Transverse colon (tissue), 4 donors: ENCODE results near the gene KIF25. TPM values are rescaled to one million over a fixed set of nuclear protein-coding genes. Genes with fewer than 3 reads are reported as not detected.

Experiments
- DNase-seq: peaks from one replicate; pipeline ENCODE4 v3.0.0-alpha.2; 2019
- H3K27ac ChIP-seq, 4 donors: fragments of 200-600 bp; sonication (generic); 2 replicates each; pipeline ENCODE4 v1.5.1; 2016 to 2018; ENCODE audit warnings: inconsistent platforms in 4 of 4
- H3K27me3 ChIP-seq: fragments of 200-600 bp; sonication (generic); 2 replicates; pipeline ENCODE4 v1.5.1; 2017; ENCODE audit warnings: inconsistent platforms
- H3K36me3 ChIP-seq, 4 donors: fragments of 200-600 bp; sonication (generic); 2 replicates each; pipeline ENCODE4 v1.5.1; 2017 to 2019; ENCODE audit warnings: inconsistent platforms in 4 of 4
- H3K4me1 ChIP-seq, 4 donors: fragments of 200-600 bp; sonication (generic); 2 replicates each; pipeline ENCODE4 v1.5.1; 2017 to 2020; ENCODE audit warnings: inconsistent platforms in 4 of 4
- H3K4me3 ChIP-seq, 4 donors: fragments of 200-600 bp; sonication (generic); 1 replicate in 1 of 4; 2 replicates in 3 of 4; pipeline versions ENCODE4 v1.5.1 to v1.6.1; 2017 to 2019; ENCODE audit warnings: inconsistent platforms in 4 of 4
- H3K9me3 ChIP-seq, 2 donors: fragments of 200-600 bp; sonication (generic); 2 replicates each; pipeline ENCODE4 v1.5.1; 2017 to 2019; ENCODE audit warnings: inconsistent platforms in 2 of 2
- EP300 ChIP-seq: sonication (generic); formaldehyde crosslinking; IDR thresholded peaks from one replicate; pipeline ENCODE4 v1.6.1; 2017; ENCODE audit warnings: antibody characterized with exemption, low read depth
- POLR2A ChIP-seq: fragments of 450-650 bp; IDR thresholded peaks from one replicate; pipeline ENCODE4 v1.6.1; 2016; ENCODE audit warnings: antibody characterized with exemption, mild to moderate bottlenecking, moderate library complexity
- POLR2AphosphoS5 ChIP-seq, 3 donors: sonication (generic); formaldehyde crosslinking; IDR thresholded peaks; one replicate each; pipeline ENCODE4 v1.6.1; 2016; ENCODE audit warnings: antibody characterized with exemption in 3 of 3
- WGBS, 2 donors: methylation state at CpG; one replicate each; pipeline ENCODE4 v1.1.5; 2018; ENCODE audit warnings: low coverage in 1 of 2; 5-methylcytosine and 5-hydroxymethylcytosine counted together
- in situ Hi-C, 4 donors: fragments of 200-750 bp; cut with MboI; loops; one replicate each; pipeline versions ENCODE4 v1.15.0 to v1.15.1; 2017; ENCODE audit warnings: low sequenced_read_pairs in 3 of 4, low pct_ligation_motif_present in 1 of 4, low pct_unique_long_range_greater_than_20kb in 1 of 4
- intact Hi-C: fragments of 100-400 bp; cut with DNase I; formaldehyde crosslinking; loops from one replicate; pipeline ENCODE4 v1.15.1; 2023; ENCODE audit warnings: low total_unique reads
- total RNA-seq, 4 donors: library from RNA; depleted of rRNA; stranded (reverse); fragments of >200 nt; gene quantifications; one replicate each; pipeline ENCODE4 v1.1.0, GENCODE V29; 2016
- TF ChIP-seq, protein P1 (sequence below), 5 experiments: fragments of 200-600 bp in 3 of 5; fragments of 450-650 bp in 2 of 5; sonication (generic) in 3 of 5; IDR thresholded peaks; 1 replicate in 2 of 5; 2 replicates in 3 of 5; pipeline ENCODE4 v1.5.1; 2016 to 2017; ENCODE audit warnings: antibody characterized with exemption in 5 of 5, inconsistent platforms in 3 of 5, mild to moderate bottlenecking in 2 of 5, moderate library complexity in 1 of 5

KIF25 gene
- total RNA-seq, 4 donors from 2014 or later, result not detected

DNA sequence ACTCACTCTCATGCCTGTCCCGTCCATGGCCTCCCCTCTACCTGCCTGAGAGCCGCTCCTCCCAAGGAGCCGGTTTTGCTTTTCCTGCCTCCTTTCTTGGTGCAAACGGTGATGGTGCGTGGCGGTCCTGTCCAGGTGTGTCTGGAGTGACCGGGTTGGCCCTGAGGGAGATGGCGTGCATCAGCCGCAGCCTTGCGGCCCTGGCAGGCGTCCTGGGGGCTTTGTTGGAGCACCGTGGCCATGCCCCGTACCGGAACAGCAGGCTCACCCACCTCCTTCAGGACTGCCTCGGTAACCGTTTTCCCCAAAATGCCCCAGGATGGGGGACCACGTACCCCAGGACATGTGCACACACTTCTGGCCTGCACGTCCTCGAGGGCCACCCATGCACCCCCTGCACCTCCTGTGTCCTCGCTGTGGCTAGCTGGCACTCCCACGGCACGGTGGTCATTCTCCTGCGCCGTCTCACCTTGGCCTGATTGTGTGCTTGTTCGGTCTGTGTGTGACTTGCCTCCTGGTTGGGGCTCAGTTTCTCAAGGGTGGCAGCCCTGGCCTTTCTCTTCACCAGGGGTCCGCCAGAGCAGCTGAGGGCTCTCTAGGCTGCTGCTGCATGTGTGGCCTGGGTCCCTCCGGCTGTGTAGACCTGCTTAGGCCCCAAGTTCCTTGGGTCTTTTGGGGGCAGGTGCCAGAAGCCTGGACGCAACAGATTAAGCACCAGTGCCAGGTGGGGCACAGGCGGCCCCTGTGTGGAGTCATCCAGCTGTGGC lies 45.1 kb downstream of the KIF25 start:
- Histone ChIP-seq H3K27me3 (no peaks in the 10 kb centered on the region), H3K36me3 (no peaks in the 10 kb centered on the region), H3K27ac (no peak overlapping the region), H3K9me3 (peaks cover 17 to 25% of the 10 kb centered on the region in 2 donors), H3K4me1 (no peaks in the 10 kb centered on the region), H3K4me3 (no peak overlapping the region)
- TF ChIP-seq POLR2AphosphoS5 (IDR thresholded peaks at IDR 0.05) (no peak), POLR2A (no peak), EP300 (no peak)
- TF ChIP-seq, protein P1, sequence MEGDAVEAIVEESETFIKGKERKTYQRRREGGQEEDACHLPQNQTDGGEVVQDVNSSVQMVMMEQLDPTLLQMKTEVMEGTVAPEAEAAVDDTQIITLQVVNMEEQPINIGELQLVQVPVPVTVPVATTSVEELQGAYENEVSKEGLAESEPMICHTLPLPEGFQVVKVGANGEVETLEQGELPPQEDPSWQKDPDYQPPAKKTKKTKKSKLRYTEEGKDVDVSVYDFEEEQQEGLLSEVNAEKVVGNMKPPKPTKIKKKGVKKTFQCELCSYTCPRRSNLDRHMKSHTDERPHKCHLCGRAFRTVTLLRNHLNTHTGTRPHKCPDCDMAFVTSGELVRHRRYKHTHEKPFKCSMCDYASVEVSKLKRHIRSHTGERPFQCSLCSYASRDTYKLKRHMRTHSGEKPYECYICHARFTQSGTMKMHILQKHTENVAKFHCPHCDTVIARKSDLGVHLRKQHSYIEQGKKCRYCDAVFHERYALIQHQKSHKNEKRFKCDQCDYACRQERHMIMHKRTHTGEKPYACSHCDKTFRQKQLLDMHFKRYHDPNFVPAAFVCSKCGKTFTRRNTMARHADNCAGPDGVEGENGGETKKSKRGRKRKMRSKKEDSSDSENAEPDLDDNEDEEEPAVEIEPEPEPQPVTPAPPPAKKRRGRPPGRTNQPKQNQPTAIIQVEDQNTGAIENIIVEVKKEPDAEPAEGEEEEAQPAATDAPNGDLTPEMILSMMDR (IDR thresholded peaks at IDR 0.05), result no peak
- no peak for DNase-seq
- intact Hi-C loops (no loop called here), in situ Hi-C loops (loop anchor here in 2 of 4 donors (25.0 kb wide), 1 partner anchor 130 kb away; no protein-coding TSS in a partner anchor)
- 96% methylated on average over 29 of the region's 29 CpGs; no CpG with 5 or more reads in 1 of the 2 donors for WGBS, 2 donors

- Histone ChIP-seq H3K4me3 (no peak overlapping the region), H3K27me3 (no peaks in the 10 kb centered on the region), H3K4me1 (no peaks in the 10 kb centered on the region), H3K9me3 (peaks cover 17 to 25% of the 10 kb centered on the region in 2 donors), H3K27ac (no peak overlapping the region), H3K36me3 (no peaks in the 10 kb centered on the region)
- intact Hi-C loops (no loop called here), in situ Hi-C loops (loop anchor here in 2 of 4 donors (25.0 kb wide), 1 partner anchor 131 kb away; no protein-coding TSS in a partner anchor)
- WGBS, 2 donors, result 87% methylated on average over 17 of the region's 17 CpGs; no CpG with 5 or more reads in 1 of the 2 donors
- DNase-seq, result no peak
- no peak for TF ChIP-seq EP300
- TF ChIP-seq POLR2A, result no peak
- TF ChIP-seq, protein P1 (IDR thresholded peaks at IDR 0.05), result no peak
- no peak for TF ChIP-seq POLR2AphosphoS5 (IDR thresholded peaks at IDR 0.05)
These were observed 45.8 kb downstream of the KIF25 start for GRCh38 chr6:168043193-168043847.

DNA sequence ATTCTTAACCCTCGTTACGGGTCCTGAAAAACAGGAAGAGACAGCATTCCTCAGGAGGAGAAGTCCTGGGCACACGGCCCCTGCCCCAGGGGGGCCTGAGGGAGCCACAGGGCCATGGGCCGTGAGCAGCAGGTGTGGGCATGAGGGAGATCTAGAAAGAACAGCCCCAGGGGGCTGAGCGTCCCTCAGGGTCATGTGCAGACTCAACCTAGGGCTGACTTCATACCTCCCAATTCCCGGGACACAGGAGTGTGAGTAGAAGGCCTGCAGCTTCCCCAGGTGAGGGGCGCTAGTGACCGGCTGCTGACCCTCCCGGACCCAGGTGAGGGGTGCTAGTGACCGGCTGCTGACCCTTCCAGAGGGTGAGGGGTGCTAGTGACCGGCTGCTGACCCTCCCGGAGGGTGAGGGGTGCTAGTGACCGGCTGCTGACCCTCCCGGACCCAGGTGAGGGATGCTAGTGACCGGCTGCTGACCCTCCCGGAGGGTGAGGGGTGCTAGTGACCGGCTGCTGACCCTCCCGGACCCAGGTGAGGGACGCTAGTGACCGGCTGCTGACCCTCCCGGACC lies 46.5 kb downstream of the KIF25 start:
- TF ChIP-seq POLR2A, result no peak
- TF ChIP-seq, protein P1 (IDR thresholded peaks at IDR 0.05), result no peak
- no peak for TF ChIP-seq EP300
- TF ChIP-seq POLR2AphosphoS5 (IDR thresholded peaks at IDR 0.05), result no peak
- Histone ChIP-seq H3K9me3 (peaks cover 15 to 21% of the 10 kb centered on the region in 2 donors), H3K4me1 (no peaks in the 10 kb centered on the region), H3K27ac (no peak overlapping the region), H3K27me3 (no peaks in the 10 kb centered on the region), H3K36me3 (no peaks in the 10 kb centered on the region), H3K4me3 (no peak overlapping the region)
- intact Hi-C loops, result no loop called here
- in situ Hi-C loops, result loop anchor here in 2 of 4 donors (25.0 kb wide), 1 partner anchor 132 kb away; no protein-coding TSS in a partner anchor
- 87 to 100% methylated on average over 2 to 14 of the region's 21 CpGs for WGBS, 2 donors
- no peak for DNase-seq

- H3K36me3 ChIP-seq, result no peaks in the 10 kb centered on the region
- H3K4me3 ChIP-seq, result no peak overlapping the region
- no peak overlapping the region for H3K27ac ChIP-seq
- no peak for TF ChIP-seq POLR2A
- no peak for TF ChIP-seq EP300
- TF ChIP-seq, protein P1 (IDR thresholded peaks at IDR 0.05), result no peak
- peaks cover 10 to 14% of the 10 kb centered on the region in 2 donors for H3K9me3 ChIP-seq
- in situ Hi-C loops (loop anchor here in 2 of 4 donors (25.0 kb wide), 1 partner anchor 132 kb away; no protein-coding TSS in a partner anchor), intact Hi-C loops (no loop called here)
- WGBS, 2 donors, result 93 to 100% methylated on average over 1 to 28 of the region's 28 CpGs
- H3K27me3 ChIP-seq, result no peaks in the 10 kb centered on the region
- no peak for DNase-seq
- no peaks in the 10 kb centered on the region for H3K4me1 ChIP-seq
These were observed 47.2 kb downstream of the KIF25 start for GRCh38 chr6:168044521-168045130.
